HS-5 (cell line): Measurements from ENCODE around the gene LRIT1.

Experiments
- DNase-seq: peaks from one replicate; pipeline ENCODE4 v3.0.0-alpha.2; 2012; ENCODE audit warnings: low read depth

The LRIT1 gene

GRCh38 chr10:84214046-84214572 is 27.2 kb downstream of the LRIT1 start:
- DNase-seq, result no peak

- DNase-seq, result no peak
Measured at GRCh38 chr10:84213076-84213475, 28.3 kb downstream of the LRIT1 start.

- DNase-seq, result no peak
Measured at GRCh38 chr10:84212014-84212413, 29.3 kb downstream of the LRIT1 start.

- no peak for DNase-seq
Measured at GRCh38 chr10:84211566-84211965, 29.8 kb downstream of the LRIT1 start.

- no peak for DNase-seq
Measured at GRCh38 chr10:84208023-84208422, 33.3 kb downstream of the LRIT1 start.

- no peak for DNase-seq
Measured at GRCh38 chr10:84205853-84206525, 35.4 kb downstream of the LRIT1 start.

- DNase-seq, result no peak
Measured at GRCh38 chr10:84205049-84205852, 36.1 kb downstream of the LRIT1 start.

- DNase-seq, result no peak
Measured at GRCh38 chr10:84204610-84205009, 36.7 kb downstream of the LRIT1 start.

- DNase-seq, result no peak
Measured at GRCh38 chr10:84204122-84204521, 37.2 kb downstream of the LRIT1 start.

GRCh38 chr10:84202349-84202748 is 39.0 kb downstream of the LRIT1 start:
- no peak for DNase-seq

GRCh38 chr10:84201682-84202081 is 39.7 kb downstream of the LRIT1 start:
- no peak for DNase-seq

GRCh38 chr10:84201244-84201606 is 40.1 kb downstream of the LRIT1 start:
- DNase-seq, result no peak

GRCh38 chr10:84200537-84201243 is 40.7 kb downstream of the LRIT1 start:
- DNase-seq, result no peak

GRCh38 chr10:84198206-84198915 is 43.0 kb downstream of the LRIT1 start:
- DNase-seq, result no peak

GRCh38 chr10:84197643-84198042 is 43.7 kb downstream of the LRIT1 start:
- no peak for DNase-seq

- DNase-seq, result no peak
Measured at GRCh38 chr10:84196941-84197340, 44.4 kb downstream of the LRIT1 start.

- DNase-seq, result no peak
Measured at GRCh38 chr10:84196083-84196482, 45.3 kb downstream of the LRIT1 start.

- DNase-seq, result no peak
Measured at GRCh38 chr10:84195044-84195830, 46.1 kb downstream of the LRIT1 start.

- DNase-seq, result no peak
Measured at GRCh38 chr10:84194424-84195043, 46.8 kb downstream of the LRIT1 start, which contains the start of gene CDHR1. CDHR1 (plus strand) TSS chr10:84194537; CDS start chr10:84194761, 224 bp downstream.

GRCh38 chr10:84193846-84194423 is 47.4 kb downstream of the LRIT1 start:
- no peak for DNase-seq
